ENCODE data around the gene ITPKB. TPM values are rescaled to one million over a fixed set of nuclear protein-coding genes. Genes with fewer than 3 reads are reported as not detected.

ITPKB gene
- total RNA-seq, 1 experiment from 2014 or later, result 4.4 TPM

DNA sequence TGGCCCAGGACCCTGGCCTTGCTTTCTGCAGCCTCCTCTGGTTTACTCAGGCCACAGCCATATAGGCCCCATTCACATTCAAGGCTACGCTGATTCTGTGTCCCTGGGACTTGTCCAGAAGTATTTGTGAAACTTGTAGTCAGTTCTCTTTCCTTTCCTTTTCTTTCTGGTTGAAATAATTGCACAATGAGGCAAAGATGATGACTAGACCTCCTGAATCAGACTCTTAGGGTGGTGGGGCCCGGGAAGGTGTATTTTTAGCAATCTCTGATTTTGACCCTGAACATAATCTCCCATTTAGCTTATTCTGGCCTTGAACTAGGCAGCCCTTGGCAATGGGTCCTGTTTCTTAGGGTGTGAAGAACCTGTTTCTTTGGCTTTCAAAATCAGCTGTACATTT lies 150.6 kb downstream of the ITPKB start:
- intact Hi-C loops (cut with micrococcal nuclease; ENCODE audit: unreplicated experiment), result no loop called here
- Mint-ChIP-seq H3K27ac (ENCODE audit: unreplicated experiment) (no peak overlapping the region), H3K27me3 (ENCODE audit: insufficient read depth, unreplicated experiment) (no peaks in the 10 kb centered on the region), H3K36me3 (ENCODE audit: insufficient read depth, unreplicated experiment) (no peaks in the 10 kb centered on the region), H3K9me3 (ENCODE audit: unreplicated experiment) (no peaks in the 10 kb centered on the region), H3K4me3 (ENCODE audit: unreplicated experiment) (no peak overlapping the region), H3K4me1 (ENCODE audit: low read depth, unreplicated experiment) (no peaks in the 10 kb centered on the region)
- TF ChIP-seq, protein P1, sequence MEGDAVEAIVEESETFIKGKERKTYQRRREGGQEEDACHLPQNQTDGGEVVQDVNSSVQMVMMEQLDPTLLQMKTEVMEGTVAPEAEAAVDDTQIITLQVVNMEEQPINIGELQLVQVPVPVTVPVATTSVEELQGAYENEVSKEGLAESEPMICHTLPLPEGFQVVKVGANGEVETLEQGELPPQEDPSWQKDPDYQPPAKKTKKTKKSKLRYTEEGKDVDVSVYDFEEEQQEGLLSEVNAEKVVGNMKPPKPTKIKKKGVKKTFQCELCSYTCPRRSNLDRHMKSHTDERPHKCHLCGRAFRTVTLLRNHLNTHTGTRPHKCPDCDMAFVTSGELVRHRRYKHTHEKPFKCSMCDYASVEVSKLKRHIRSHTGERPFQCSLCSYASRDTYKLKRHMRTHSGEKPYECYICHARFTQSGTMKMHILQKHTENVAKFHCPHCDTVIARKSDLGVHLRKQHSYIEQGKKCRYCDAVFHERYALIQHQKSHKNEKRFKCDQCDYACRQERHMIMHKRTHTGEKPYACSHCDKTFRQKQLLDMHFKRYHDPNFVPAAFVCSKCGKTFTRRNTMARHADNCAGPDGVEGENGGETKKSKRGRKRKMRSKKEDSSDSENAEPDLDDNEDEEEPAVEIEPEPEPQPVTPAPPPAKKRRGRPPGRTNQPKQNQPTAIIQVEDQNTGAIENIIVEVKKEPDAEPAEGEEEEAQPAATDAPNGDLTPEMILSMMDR (IDR thresholded peaks at IDR 0.05; ENCODE audit: insufficient read depth in 1 of 2, low read depth in 1 of 2, low read length in 1 of 2, severe bottlenecking in 1 of 2, unreplicated experiment in 1 of 2), result no peak
- Histone ChIP-seq H3K9me3 (no peaks in the 10 kb centered on the region), H3K4me1 (no peaks in the 10 kb centered on the region), H3K36me3 (ENCODE audit: control insufficient read depth, insufficient read depth, low read length) (no peaks in the 10 kb centered on the region), H3K27me3 (replicated peaks; ENCODE audit: control insufficient read depth, insufficient read depth, low read length) (no peaks in the 10 kb centered on the region), H3K4me3 (ENCODE audit: low read depth, low read length) (no peak overlapping the region)
- no TSS peak for BruUV-seq (replicated peaks)
- POLR2A ChIA-PET, result no interaction called here
- DNase-seq, result no peak
- CTCF ChIA-PET, result interaction anchor here (0.8 to 1.2 kb wide), 2 partner anchors 19 to 163 kb away, joined by 3 read pairs; no protein-coding TSS in a partner anchor

DNA sequence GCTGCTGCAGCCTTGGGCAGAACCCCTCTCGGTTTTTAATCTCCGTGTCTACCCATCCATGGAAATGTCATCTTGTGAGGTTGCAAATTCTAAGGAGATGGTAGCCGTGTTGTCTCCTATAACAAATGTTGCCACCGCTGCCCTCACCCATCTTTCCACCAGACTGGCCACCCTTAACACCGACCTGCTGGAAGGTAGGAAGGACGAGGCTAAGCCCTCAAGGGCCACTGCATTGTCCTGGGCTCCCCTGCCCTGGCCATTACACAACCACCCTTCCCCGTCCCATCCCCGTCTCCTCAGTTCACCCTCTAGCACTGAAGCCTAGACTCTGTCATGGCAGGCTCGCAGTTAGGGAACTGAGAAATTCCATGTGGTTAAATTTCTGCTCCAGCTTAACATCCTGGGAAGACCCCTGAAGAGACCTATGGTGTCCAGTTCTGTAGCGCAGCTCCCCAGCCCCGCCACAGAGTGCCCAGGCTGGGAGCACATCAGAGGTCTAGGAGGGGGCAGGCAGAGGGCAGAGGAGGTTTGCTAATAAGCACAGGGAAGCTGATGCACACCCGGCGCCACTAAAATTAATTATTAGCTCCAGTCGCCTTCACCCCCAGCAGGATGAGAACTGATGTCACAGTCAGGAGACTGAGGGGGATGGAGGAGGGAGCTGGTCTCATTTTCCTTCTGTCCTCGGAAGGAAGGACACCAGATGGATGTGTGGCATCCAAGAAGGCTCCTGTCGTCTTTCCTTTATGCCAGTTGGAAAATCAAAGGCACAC lies 152.2 kb downstream of the ITPKB start:
- H3K27ac Mint-ChIP-seq (ENCODE audit: unreplicated experiment), result no peak overlapping the region
- Histone ChIP-seq H3K4me3 (ENCODE audit: low read depth, low read length) (no peak overlapping the region), H3K27me3 (replicated peaks; ENCODE audit: control insufficient read depth, insufficient read depth, low read length) (no peaks in the 10 kb centered on the region), H3K36me3 (ENCODE audit: control insufficient read depth, insufficient read depth, low read length) (no peaks in the 10 kb centered on the region), H3K4me1 (no peaks in the 10 kb centered on the region), H3K9me3 (no peaks in the 10 kb centered on the region)
- no peak overlapping the region for H3K4me3 Mint-ChIP-seq (ENCODE audit: unreplicated experiment)
- no TSS peak for BruUV-seq (replicated peaks)
- no peaks in the 10 kb centered on the region for H3K9me3 Mint-ChIP-seq (ENCODE audit: unreplicated experiment)
- no peak for DNase-seq
- POLR2A ChIA-PET, result no interaction called here
- H3K4me1 Mint-ChIP-seq (ENCODE audit: low read depth, unreplicated experiment), result no peaks in the 10 kb centered on the region
- H3K27me3 Mint-ChIP-seq (ENCODE audit: insufficient read depth, unreplicated experiment), result no peaks in the 10 kb centered on the region
- TF ChIP-seq, protein P1 (IDR thresholded peaks at IDR 0.05; ENCODE audit: insufficient read depth in 1 of 2, low read depth in 1 of 2, low read length in 1 of 2, severe bottlenecking in 1 of 2, unreplicated experiment in 1 of 2), result no peak
- H3K36me3 Mint-ChIP-seq (ENCODE audit: insufficient read depth, unreplicated experiment), result no peaks in the 10 kb centered on the region
- CTCF ChIA-PET, result no interaction called here
- intact Hi-C loops (cut with micrococcal nuclease; ENCODE audit: unreplicated experiment), result no loop called here

DNA sequence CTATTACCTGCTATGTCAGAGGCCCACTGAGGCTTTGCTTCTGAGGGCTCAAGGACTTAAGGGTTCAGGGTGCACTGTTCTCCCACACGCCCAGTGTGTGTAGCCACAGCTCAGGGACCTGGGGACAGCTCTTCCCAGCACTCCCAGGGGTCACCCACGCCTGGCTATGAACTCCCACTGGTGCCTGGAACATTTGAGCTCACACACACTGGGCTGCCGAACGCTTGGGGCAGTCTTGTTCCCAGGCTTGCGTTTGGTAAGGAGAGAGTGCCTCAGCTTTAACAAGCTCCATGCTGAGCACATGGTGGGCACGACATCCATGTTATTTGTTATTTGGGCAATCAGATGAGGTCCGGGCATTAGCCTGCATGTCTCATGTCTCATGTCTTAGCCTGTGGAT lies 153.0 kb downstream of the ITPKB start:
- Mint-ChIP-seq H3K9me3 (ENCODE audit: unreplicated experiment) (no peaks in the 10 kb centered on the region), H3K36me3 (ENCODE audit: insufficient read depth, unreplicated experiment) (no peaks in the 10 kb centered on the region), H3K27ac (ENCODE audit: unreplicated experiment) (no peak overlapping the region), H3K27me3 (ENCODE audit: insufficient read depth, unreplicated experiment) (no peaks in the 10 kb centered on the region), H3K4me1 (ENCODE audit: low read depth, unreplicated experiment) (no peaks in the 10 kb centered on the region), H3K4me3 (ENCODE audit: unreplicated experiment) (no peak overlapping the region)
- H3K4me3 ChIP-seq (ENCODE audit: low read depth, low read length), result no peak overlapping the region
- POLR2A ChIA-PET, result no interaction called here
- no peaks in the 10 kb centered on the region for H3K27me3 ChIP-seq (replicated peaks; ENCODE audit: control insufficient read depth, insufficient read depth, low read length)
- no TSS peak for BruUV-seq (replicated peaks)
- CTCF ChIA-PET, result no interaction called here
- H3K4me1 ChIP-seq, result no peaks in the 10 kb centered on the region
- TF ChIP-seq, protein P1 (IDR thresholded peaks at IDR 0.05; ENCODE audit: insufficient read depth in 1 of 2, low read depth in 1 of 2, low read length in 1 of 2, severe bottlenecking in 1 of 2, unreplicated experiment in 1 of 2), result no peak
- no peak for DNase-seq
- intact Hi-C loops (cut with micrococcal nuclease; ENCODE audit: unreplicated experiment), result no loop called here
- H3K9me3 ChIP-seq, result no peaks in the 10 kb centered on the region
- no peaks in the 10 kb centered on the region for H3K36me3 ChIP-seq (ENCODE audit: control insufficient read depth, insufficient read depth, low read length)
